SJSA1 (cell line): ENCODE results near the gene DMRT1. TPM values are rescaled to one million over a fixed set of nuclear protein-coding genes. Genes with fewer than 3 reads are reported as not detected.
"Not testable (repeated sequence)": the region's sequence is repeated elsewhere in the genome, so short reads cannot be mapped to it uniquely, and the experiment has no call there.

Experiments used
- DNase-seq, 2 experiments: peaks; one replicate each; pipeline ENCODE4 v3.0.0-alpha.2; 2015 to 2020; ENCODE audit warnings: low spot score in 2 of 2, low read depth in 1 of 2
- H3K27ac ChIP-seq: fragments of 250-450 bp; sonication (Bioruptor Pico); 2 replicates; pipeline ENCODE4 v1.5.1; 2020; ENCODE audit warnings: mild to moderate bottlenecking, moderate library complexity
- H3K27me3 ChIP-seq: fragments of 250-450 bp; sonication (Bioruptor Pico); replicated peaks from 2 replicates; pipeline ENCODE4 v1.5.1; 2020; ENCODE audit warnings: mild to moderate bottlenecking, moderate library complexity
- H3K36me3 ChIP-seq: fragments of 250-450 bp; sonication (Bioruptor Pico); 2 replicates; pipeline ENCODE4 v1.5.1; 2020; ENCODE audit warnings: mild to moderate bottlenecking
- H3K4me1 ChIP-seq: fragments of 250-450 bp; sonication (Bioruptor Pico); replicated peaks from 2 replicates; pipeline ENCODE4 v1.6.1; 2021; ENCODE audit warnings: mild to moderate bottlenecking
- H3K4me3 ChIP-seq: fragments of 250-450 bp; sonication (Bioruptor Pico); 2 replicates; pipeline ENCODE4 v1.5.1; 2020; ENCODE audit warnings: mild to moderate bottlenecking
- H3K9me3 ChIP-seq: fragments of 250-450 bp; sonication (Bioruptor Pico); replicated peaks from 2 replicates; pipeline ENCODE4 v1.5.1; 2020; ENCODE audit warnings: mild to moderate bottlenecking
- total RNA-seq: library from RNA; depleted of rRNA; stranded (reverse); fragments of >200 nt; shearing (Covaris generic); gene quantifications from 2 replicates; pipeline ENCODE4 v1.2.3, GENCODE V29; 2014

Gene DMRT1
- total RNA-seq, 1 experiment from 2014 or later: not detected

DNA sequence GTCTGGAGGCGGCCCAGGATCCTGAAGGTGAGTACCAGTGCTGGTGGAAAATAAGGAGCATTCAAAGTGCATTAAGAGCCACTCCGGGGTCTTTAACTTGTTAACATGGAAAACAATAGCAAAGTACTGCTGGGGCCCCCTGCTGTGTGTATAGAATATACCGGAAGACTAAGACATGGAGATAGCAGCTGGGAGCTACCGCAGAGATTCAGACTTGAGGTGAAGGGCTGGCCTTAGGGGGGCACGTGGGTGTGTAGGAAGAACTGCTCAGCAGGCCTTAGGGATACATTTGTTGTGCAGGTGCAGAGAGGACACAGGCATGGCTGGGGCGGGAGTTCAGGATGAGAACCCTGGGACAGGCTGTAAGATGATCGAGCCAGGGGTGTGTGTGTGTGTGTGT, 1.2 kb upstream of the DMRT1 start:
- Histone ChIP-seq H3K9me3 (no peaks in the 10 kb centered on the region), H3K36me3 (no peaks in the 10 kb centered on the region), H3K27me3 (no peaks in the 10 kb centered on the region), H3K27ac (no peak overlapping the region), H3K4me3 (no peak overlapping the region), H3K4me1 (no peaks in the 10 kb centered on the region)
- no peak for DNase-seq

DNA sequence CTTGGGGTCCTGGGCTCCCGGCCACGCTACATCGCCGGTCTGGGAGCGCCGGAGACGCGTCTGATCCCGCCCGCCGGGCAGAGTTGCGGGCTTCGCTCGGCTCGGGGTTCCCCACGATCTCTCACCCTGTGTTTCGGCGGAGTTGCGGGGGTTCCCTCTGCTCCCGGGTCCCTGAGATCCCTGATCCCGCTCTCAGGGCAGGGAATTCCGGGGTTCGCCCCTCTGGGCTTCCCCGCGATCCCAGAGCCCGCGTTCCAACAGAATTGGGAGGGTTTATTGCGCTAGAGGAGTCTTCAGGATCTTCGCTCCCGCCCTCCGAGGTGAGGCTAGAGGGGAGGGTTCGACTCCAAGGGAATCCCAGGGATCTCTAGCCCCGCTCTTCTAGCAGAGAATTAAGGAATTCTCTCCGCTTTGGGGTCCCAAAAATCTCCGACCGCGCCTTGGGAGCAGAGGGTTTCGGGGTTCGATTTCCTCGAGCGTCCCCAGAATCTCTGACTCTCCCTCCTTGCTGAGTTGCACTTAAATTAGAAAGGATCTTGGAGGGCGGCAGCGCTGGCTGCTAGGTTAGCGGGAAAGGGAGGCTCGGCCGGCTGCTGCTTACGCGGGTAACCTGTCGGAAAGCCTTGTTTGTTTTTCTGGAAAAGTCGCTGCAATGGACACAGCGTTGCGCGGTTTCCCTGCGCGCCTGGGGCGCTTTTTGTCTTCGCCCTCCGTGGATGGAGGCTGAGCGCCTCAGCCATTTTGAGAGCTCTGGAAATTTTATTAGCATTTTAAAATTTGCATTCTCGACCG, 1.3 kb downstream of the DMRT1 start:
- Histone ChIP-seq H3K36me3 (no peaks in the 10 kb centered on the region), H3K27me3 (no peaks in the 10 kb centered on the region; the same call in 1 of the 2 replicates)

DNA sequence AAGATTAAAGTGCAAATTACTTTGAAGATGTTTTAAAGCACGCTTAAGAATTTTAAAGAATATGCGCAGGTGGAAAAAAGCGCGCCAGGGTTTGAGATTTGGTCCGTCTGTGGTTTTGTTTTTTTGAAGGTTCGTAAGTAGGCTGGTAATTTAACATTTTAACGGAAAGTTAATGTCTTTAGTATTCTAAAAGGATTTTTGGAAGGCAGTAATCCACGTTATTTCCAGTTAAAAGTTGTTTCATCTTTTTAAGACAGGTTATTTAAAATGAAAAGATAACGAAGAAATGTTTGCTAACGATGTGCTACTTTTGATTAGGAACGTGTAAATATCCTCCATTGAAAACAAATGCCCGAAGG, 1.9 kb downstream of the DMRT1 start:
- DNase-seq: no peak
- Histone ChIP-seq H3K4me3 (no peak overlapping the region), H3K36me3 (no peaks in the 10 kb centered on the region), H3K4me1 (no peaks in the 10 kb centered on the region), H3K9me3 (no peaks in the 10 kb centered on the region), H3K27me3 (no peaks in the 10 kb centered on the region; the same call in 1 of the 2 replicates), H3K27ac (no peak overlapping the region)

More for the DNA sequence above, 1.3 kb downstream of the DMRT1 start:
- DNase-seq: no peak
- H3K27ac ChIP-seq: no peak overlapping the region
- no peaks in the 10 kb centered on the region for H3K9me3 ChIP-seq
- no peaks in the 10 kb centered on the region for H3K4me1 ChIP-seq
- no peak overlapping the region for H3K4me3 ChIP-seq

DNA sequence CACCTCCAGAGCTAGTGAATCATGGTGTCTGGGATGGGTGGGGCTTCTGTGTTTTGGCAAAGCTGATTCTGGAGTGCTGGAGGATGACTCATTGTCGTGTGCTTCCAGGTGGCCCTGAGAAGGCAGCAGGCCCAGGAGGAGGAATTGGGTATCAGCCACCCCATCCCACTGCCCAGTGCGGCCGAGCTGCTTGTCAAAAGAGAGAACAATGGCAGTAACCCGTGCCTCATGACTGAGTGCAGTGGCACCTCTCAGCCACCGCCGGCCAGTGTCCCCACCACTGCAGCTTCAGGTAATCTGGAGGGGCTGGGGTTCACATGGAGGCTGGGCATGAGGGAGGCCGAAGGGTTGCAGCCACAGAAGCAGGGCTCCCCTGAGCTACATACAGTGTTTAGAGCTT, 5.4 kb downstream of the DMRT1 start:
- H3K27ac ChIP-seq: no peak overlapping the region
- H3K36me3 ChIP-seq: no peaks in the 10 kb centered on the region
- H3K9me3 ChIP-seq: no peaks in the 10 kb centered on the region
- H3K4me1 ChIP-seq: no peaks in the 10 kb centered on the region
- H3K4me3 ChIP-seq: no peak overlapping the region
- H3K27me3 ChIP-seq: no peaks in the 10 kb centered on the region; the same call in 1 of the 2 replicates
- no peak for DNase-seq

DNA sequence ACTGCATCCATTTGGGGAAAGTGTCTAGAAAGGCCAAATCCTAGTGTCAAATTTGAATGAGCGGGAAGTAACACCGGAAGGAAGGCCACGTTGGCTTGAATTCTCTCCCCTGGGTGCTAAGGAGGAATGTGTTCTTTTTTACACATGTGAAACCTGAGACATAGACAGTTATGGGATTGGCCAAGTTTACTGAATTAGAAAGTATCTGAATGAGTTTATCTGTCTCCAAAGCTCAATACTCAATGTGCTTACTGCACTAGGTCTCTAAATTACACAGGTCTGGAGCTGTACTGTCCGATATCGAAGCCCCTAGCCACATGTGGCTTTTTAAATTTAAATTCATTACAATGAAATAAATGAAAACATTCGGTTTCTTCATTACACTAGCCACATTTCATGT, 6.0 kb downstream of the DMRT1 start:
- Histone ChIP-seq H3K9me3 (no peaks in the 10 kb centered on the region), H3K27me3 (no peaks in the 10 kb centered on the region; the same call in 1 of the 2 replicates), H3K4me1 (no peaks in the 10 kb centered on the region), H3K27ac (no peak overlapping the region), H3K4me3 (no peak overlapping the region), H3K36me3 (no peaks in the 10 kb centered on the region)
- no peak for DNase-seq

DNA sequence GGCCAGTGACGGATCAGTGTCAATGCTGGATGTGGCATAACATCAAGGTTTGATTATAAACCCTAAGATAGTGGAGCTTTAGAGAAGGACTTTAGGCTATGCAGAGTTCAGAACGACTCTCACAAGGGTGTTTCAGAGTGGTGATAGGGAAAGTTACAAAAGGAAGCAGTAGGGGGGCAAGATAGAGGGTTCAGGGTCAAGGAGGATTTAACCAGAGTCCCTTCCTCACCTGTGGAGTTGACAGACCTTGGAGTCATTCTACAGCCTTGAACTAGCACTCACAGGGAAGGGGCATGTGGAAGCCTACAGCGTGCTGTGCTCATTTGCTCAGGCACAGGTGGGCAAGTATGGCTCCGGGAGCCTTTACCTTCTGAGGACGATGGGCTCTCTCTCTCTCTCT, 7.9 kb downstream of the DMRT1 start:
- Histone ChIP-seq H3K9me3 (no peaks in the 10 kb centered on the region), H3K36me3 (no peaks in the 10 kb centered on the region), H3K4me1 (no peaks in the 10 kb centered on the region), H3K27me3 (no peaks in the 10 kb centered on the region; the same call in 1 of the 2 replicates), H3K4me3 (no peak overlapping the region), H3K27ac (no peak overlapping the region)
- no peak for DNase-seq

DNA sequence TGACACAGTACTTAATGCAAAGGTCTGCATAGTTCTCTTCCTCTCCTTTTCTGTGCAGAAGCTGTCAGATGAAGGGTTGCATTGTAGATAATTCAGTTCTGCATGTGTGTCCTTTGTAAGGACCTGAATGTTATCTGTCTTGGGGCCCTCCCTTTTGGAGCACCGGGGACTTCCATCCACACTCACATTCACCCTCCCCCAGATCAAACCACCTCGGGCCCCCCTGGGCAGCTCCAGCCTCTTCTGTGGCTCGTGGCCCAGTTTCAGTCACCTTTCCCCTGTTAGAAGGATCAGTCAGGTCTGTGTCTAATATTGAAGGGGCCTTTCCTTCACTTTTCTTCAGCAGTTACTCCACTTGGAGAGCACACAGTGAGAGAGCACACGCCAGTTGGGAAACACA, 11.0 kb downstream of the DMRT1 start:
- Histone ChIP-seq H3K9me3 (no peaks in the 10 kb centered on the region), H3K4me1 (no peaks in the 10 kb centered on the region), H3K4me3 (no peak overlapping the region), H3K27me3 (no peaks in the 10 kb centered on the region; the same call in 1 of the 2 replicates), H3K36me3 (no peaks in the 10 kb centered on the region), H3K27ac (no peak overlapping the region)
- DNase-seq: no peak

DNA sequence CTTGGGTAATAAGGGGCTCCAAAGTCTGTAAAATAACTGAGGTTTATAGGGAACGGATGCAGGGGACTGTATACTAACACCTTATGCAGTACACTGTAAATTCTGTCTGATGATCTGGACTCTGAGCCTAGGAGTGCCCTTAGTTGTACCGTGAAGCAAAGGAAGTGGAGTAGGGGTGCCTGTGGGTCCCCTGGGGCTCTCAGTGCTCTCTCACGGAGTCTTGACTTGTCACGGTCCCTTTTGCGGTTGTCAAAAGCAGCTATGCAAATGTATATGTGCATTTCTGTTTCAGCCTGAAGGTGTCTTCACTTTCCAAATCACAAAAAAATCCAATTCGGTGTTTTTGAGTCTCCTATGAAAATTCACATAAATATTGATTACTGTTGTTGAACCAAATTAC, 17.8 kb downstream of the DMRT1 start:
- H3K27me3 ChIP-seq: no peaks in the 10 kb centered on the region
- H3K4me3 ChIP-seq: no peak overlapping the region
- H3K27ac ChIP-seq: no peak overlapping the region
- H3K36me3 ChIP-seq: no peaks in the 10 kb centered on the region
- DNase-seq: no peak
- no peaks in the 10 kb centered on the region for H3K4me1 ChIP-seq
- no peaks in the 10 kb centered on the region for H3K9me3 ChIP-seq

DNA sequence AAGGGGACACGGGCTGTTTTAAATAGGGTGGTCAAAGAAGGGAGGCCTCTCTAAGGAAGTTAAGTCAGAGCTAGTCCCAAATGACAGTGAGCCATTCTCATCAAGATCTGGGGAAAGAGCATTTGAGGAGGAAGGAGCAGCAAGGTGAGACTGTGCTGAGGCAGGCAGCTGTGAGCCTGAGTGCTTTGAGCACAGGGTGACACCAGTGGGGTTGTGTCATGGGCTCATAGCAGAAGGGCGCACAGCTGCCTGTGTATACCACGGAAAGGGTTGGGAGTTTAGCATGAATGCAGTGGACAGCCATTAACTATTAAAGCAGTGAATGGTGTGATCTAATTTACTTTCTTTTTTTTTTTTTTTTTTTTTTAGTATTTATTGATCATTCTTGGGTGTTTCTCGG, 19.2 kb downstream of the DMRT1 start:
- Histone ChIP-seq H3K27me3 (no peaks in the 10 kb centered on the region), H3K9me3 (no peaks in the 10 kb centered on the region), H3K27ac (no peak overlapping the region), H3K4me1 (no peaks in the 10 kb centered on the region), H3K36me3 (no peaks in the 10 kb centered on the region), H3K4me3 (no peak overlapping the region)
- DNase-seq: no peak

DNA sequence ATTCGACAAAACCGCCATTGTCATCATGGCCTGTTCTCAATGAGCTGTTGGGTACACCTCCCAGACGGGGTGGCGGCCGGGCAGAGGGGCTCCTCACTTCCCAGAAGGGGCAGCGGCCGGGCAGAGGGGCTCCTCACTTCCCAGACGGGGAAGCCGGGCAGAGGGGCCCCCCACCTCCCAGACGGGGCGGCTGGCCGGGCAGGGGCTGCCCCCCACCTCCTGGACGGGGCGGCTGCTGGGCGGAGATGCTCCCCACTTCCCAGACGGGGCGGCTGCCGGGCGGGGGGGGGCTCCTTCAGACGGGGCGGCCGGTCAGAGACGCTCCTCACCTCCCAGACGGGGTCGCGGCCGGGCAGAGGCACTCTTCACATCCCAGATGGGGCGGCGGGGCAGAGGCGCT, 20.0 kb downstream of the DMRT1 start:
- not testable (repeated sequence) for H3K4me1 ChIP-seq, DNase-seq, H3K27me3 ChIP-seq

DNA sequence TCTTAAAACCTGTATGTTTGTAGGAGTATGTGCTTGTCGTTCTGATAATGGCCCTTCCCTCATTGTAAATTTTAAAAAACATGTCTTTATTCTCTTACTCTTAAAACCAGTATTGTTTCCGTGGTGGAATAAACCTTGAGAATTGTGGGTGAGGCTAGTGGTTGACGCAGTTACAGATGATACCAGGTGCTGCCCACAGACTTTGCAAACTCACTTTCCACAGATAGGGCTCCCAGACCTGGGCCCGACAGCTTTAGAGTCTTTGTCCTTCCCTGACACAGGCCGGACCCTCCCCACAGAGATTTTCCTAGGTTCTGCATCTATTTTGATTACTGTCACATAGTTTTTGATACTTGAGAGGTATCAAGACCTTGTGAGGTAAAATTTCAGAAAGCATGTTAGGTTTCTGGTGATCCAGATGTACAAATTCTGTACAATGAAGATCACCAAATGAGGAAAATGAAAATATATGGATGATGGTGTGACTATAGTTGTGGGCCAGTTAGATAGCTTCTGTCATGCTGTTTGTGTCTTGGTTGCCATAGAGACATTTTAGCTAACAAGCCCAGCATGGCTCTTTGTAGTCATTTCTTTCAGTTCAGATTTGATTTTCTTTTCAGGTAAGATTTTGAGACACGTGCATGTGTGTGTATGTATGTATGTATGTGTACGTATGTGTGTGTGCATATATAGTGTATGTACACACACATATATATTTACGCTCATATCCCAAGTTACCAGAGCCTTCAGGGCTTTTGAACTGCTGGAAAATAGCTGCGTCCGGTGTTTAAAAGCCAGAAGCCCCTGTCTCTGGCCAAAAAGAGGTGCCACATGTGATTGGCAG, 33.8 kb downstream of the DMRT1 start:
- Histone ChIP-seq H3K4me3 (no peak overlapping the region), H3K4me1 (no peaks in the 10 kb centered on the region), H3K27ac (no peak overlapping the region), H3K9me3 (no peaks in the 10 kb centered on the region), H3K27me3 (no peaks in the 10 kb centered on the region), H3K36me3 (no peaks in the 10 kb centered on the region)
- no peak for DNase-seq

More for the DNA sequence above, 20.0 kb downstream of the DMRT1 start:
- H3K9me3 ChIP-seq, H3K4me3 ChIP-seq, H3K27ac ChIP-seq, H3K36me3 ChIP-seq: not testable (repeated sequence)

DNA sequence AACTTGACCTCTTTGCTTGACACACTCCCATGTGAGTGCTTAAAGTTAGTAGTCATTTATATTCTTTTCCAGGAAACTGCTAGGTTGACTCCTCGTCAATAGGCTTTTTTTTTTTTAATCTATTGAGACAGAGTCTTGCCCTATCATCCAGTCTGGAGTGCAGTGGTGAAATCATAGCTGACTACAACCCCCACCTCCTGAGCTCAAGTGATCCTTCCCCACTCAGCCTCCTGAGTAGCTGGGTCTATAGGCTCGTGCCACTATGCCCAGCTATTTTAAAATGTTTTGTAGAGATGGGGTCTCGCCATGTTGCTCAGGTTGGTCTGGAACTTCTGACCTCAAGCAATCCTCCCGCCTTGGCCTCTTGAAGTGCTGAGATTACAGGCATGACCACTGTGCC, 34.9 kb downstream of the DMRT1 start:
- Histone ChIP-seq H3K27ac (no peak overlapping the region), H3K27me3 (no peaks in the 10 kb centered on the region), H3K4me3 (no peak overlapping the region), H3K4me1 (no peaks in the 10 kb centered on the region), H3K9me3 (no peaks in the 10 kb centered on the region), H3K36me3 (no peaks in the 10 kb centered on the region)
- no peak for DNase-seq

DNA sequence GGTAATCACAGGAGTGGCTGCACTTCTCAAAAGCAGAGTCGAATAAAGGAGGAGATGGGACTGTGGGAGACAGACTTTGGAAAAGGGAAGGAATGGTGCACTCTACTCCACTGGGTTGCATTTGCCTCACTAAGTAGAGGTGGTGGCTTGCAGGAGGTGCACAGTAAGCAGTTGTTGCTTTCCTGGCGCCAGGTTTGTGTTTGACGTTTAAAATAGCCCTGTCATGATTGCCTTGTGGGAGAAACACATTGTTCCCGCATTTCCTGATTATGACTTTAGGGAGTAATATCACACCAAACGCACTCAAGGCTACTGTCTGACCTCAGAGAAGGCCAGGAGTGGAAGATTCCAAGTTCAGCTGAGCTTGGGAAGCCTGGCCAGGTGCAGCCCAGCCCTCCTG, 36.7 kb downstream of the DMRT1 start:
- Histone ChIP-seq H3K27ac (no peak overlapping the region), H3K36me3 (no peaks in the 10 kb centered on the region), H3K9me3 (no peaks in the 10 kb centered on the region), H3K4me3 (no peak overlapping the region), H3K4me1 (no peaks in the 10 kb centered on the region), H3K27me3 (no peaks in the 10 kb centered on the region)
- no peak for DNase-seq

DNA sequence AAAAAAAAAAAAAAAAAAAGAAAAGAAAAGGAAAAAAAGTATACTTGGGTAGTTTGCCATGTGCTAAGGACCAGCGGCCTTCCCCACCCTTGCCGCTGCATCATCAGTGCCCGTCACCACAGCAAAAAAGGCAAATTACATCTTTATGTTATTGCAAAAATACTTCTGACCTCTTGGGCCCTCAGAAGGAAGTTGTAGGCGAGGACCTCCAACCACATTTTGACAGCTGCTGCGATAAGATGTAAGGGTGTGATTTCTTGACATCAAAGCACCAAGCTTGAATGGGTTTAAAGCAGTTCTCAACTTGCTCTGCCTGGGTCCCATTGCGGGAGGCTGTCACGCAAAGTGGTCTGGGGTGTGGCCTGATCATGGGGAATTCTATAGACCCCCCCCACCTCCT, 39.2 kb downstream of the DMRT1 start:
- no peak overlapping the region for H3K27ac ChIP-seq
- no peaks in the 10 kb centered on the region for H3K4me1 ChIP-seq
- H3K36me3 ChIP-seq: no peaks in the 10 kb centered on the region
- H3K4me3 ChIP-seq: no peak overlapping the region
- DNase-seq: no peak
- H3K9me3 ChIP-seq: no peaks in the 10 kb centered on the region
- H3K27me3 ChIP-seq: no peaks in the 10 kb centered on the region
